ENCODE data around the gene ANXA5.

DNA sequence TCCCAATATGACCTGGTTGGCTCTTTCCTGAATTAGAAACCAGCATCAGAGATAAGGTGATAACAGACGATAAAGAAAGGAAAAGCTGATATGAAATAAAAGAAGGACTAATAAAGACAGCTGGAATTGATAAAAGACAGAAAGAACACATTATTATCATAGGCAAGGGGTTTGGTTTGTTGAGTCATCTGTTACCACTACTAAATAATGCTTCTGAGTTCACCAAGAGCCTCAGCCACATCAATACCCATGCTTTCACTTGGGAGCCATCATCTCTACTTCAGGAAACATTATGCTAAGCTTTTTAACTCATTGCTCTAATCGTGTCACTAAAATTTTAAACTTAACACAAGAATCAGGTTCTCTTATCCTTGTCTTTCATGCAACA is 27.6 kb downstream of the ANXA5 start:
- TF ChIP-seq, protein P1, sequence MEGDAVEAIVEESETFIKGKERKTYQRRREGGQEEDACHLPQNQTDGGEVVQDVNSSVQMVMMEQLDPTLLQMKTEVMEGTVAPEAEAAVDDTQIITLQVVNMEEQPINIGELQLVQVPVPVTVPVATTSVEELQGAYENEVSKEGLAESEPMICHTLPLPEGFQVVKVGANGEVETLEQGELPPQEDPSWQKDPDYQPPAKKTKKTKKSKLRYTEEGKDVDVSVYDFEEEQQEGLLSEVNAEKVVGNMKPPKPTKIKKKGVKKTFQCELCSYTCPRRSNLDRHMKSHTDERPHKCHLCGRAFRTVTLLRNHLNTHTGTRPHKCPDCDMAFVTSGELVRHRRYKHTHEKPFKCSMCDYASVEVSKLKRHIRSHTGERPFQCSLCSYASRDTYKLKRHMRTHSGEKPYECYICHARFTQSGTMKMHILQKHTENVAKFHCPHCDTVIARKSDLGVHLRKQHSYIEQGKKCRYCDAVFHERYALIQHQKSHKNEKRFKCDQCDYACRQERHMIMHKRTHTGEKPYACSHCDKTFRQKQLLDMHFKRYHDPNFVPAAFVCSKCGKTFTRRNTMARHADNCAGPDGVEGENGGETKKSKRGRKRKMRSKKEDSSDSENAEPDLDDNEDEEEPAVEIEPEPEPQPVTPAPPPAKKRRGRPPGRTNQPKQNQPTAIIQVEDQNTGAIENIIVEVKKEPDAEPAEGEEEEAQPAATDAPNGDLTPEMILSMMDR (IDR thresholded peaks at IDR 0.05), result no peak
- no peak for TF ChIP-seq POLR2A (IDR thresholded peaks at IDR 0.05)
